GM21825 (cell line): Measurements from ENCODE around the gene SIGLEC7.
"Not testable (repeated sequence)": the region's sequence is repeated elsewhere in the genome, so short reads cannot be mapped to it uniquely, and the experiment has no call there.

Source experiments
- ATAC-seq: cut with Tn5 transposase; IDR thresholded peaks from one replicate; pipeline ENCODE4 v1.9.1; 2021; ENCODE audit warnings: mild to moderate bottlenecking, moderate library complexity; ENCODE audit not compliant: unreplicated experiment

Gene SIGLEC7

GRCh38 chr19:51137792-51138425 is 4.2 kb upstream of the SIGLEC7 start:
- no peak for ATAC-seq

- no peak for ATAC-seq
These were observed 3.5 kb upstream of the SIGLEC7 start for GRCh38 chr19:51138549-51138979.

- ATAC-seq, result no peak
These were observed 2.6 kb upstream of the SIGLEC7 start for GRCh38 chr19:51139299-51140014.

GRCh38 chr19:51140441-51140840 is 1.7 kb upstream of the SIGLEC7 start:
- ATAC-seq, result no peak

- no peak for ATAC-seq
These were observed 920 bp upstream of the SIGLEC7 start for GRCh38 chr19:51141181-51141580.

DNA sequence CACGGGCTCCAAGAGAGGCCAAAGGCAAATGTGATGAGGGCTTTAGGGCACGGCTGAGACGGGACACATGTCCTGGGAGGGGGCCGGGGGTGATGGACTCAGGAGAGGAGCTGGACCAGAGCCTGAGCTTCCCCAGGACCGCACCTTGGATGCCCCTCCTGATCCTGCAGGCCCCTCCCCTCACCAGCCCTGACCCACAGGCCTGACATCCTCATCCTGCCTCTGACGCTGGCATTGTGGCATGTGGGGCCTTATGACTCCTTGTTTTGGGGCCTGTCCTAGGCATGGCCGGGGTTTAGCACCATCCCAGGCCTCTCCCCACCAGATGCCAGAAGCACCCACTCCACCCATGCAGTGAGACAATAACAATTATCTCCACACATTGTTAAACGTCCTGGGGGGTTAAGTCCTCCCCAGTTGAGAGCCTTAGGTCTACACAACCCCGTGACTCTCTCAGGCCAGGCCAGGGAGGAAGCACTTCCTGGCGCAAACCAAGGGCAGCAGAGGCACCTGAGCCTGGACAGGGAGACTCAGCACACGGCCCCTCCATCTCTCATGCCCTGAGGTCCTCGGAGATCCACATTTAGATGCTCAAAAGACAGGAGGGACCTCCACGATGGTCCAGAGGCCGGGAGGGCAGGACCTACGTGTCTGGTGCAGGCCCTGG is 841 bp downstream of the SIGLEC7 start:
- not testable (repeated sequence) for ATAC-seq

- ATAC-seq, result no peak
These were observed 1.4 kb downstream of the SIGLEC7 start for GRCh38 chr19:51143486-51143885.

DNA sequence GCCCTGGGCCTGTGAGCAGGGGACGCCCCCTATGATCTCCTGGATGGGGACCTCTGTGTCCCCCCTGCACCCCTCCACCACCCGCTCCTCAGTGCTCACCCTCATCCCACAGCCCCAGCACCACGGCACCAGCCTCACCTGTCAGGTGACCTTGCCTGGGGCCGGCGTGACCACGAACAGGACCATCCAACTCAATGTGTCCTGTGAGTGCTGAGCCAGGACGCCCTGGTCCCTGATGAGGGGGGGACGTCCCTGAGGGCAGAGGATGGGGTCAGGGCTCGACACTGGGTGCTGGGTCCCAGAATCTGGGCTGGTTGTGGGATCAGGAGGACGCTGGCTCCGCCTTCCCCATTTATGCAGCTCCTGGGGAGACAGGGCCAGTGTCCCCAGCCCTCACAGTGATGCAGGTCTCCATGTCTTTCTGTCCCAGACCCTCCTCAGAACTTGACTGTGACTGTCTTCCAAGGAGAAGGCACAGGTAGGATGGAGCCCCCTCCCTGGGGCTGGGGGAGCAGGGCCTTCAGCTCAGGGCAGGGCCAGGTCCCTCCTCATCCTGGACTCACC is 2.5 kb downstream of the SIGLEC7 start:
- no peak for ATAC-seq

- no peak for ATAC-seq
These were observed 3.9 kb downstream of the SIGLEC7 start for GRCh38 chr19:51145916-51146493.

DNA sequence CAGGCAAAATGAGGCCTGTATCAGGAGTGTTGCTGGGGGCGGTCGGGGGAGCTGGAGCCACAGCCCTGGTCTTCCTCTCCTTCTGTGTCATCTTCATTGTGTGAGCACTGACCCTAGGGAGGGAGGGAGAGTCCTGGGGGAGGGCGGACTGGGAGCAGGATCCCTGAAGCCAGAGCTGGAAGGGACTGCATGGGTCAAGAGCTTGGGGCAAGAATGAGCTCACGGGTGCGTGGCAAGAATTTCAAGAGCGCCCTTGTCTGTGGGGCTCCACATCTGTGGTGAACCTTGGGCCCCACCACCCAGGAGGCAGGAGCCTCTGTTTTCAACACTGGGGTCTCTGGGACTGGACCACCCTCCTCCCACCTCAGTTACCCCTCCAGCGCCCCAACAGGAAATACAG is 4.7 kb downstream of the SIGLEC7 start:
- no peak for ATAC-seq

DNA sequence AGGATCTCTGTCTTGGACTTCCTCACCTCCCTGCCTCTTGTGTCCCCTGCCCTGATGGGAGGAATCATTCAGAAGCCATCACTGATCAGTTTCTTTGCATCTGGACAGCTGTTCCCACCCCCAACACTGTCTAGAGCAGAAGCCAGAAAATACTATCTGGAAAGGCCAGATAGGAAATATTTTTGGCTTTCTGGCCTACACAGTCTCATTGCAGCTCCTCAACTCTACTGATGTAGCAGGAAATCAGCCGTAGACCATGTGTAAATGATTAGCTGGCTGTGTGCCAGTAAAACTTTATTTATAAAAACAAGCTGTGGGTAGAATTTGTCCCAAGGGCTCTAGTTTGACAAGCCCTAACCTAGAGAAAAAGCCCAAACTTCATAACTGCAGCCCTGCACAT is 5.6 kb downstream of the SIGLEC7 start:
- no peak for ATAC-seq

DNA sequence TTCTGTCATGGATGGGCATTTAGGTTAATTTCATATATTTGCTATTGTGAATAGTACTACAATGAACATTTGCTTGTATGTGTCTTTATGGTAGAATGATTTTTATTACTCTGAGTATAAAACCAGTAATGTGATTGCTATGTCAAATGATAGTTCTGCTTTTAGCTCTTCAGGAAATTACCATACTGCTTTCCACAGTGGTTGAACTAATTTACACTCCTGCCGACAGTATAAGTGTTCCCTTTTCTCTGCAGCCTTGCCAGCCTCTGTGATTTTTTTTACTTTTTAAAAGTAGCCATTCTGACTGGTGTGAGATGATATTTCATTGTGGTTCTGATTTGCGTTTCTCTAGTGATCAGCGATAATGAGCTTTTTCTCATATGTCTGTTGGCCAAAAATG is 6.5 kb downstream of the SIGLEC7 start:
- no peak for ATAC-seq

GRCh38 chr19:51150627-51151026 is 8.5 kb downstream of the SIGLEC7 start:
- no peak for ATAC-seq

DNA sequence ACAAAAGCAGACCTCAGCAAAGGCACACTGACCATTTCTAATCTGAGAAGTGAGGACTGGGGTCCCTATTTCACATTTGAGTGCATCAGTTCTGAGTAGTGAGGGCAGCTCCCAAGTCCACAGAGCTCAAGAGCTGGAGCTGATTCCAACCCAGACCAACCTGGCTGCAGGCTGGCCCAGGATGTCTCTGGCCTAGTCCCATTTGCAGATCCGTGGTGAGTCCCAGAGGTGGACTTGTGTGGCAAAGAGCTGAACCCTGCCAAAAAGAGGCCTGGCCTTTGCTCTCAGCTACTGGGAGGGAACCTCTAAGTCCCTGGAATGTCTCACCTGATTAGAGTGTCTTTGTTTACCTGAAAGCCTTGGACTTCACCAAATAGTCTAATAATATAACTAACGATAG is 14.6 kb downstream of the SIGLEC7 start:
- ATAC-seq, result no peak

DNA sequence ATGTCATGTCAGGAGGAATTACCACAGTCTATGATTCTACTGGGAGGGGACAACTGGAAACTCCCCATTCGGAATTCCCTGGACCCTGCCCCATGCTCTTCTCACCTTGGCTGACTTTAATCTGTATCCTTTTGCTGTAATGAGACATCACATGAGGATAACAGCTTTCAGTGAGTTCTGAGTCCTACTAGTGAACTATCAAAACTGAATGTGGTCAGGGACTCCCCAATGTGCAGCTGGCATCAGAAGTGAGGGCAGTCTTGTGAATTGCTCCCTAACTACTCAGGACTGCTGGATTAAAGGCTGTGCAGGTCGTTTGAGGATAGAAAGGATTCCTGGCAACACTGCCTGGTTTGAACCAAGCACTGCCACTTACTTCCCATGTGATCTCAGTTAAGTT is 15.2 kb downstream of the SIGLEC7 start:
- ATAC-seq, result no peak

DNA sequence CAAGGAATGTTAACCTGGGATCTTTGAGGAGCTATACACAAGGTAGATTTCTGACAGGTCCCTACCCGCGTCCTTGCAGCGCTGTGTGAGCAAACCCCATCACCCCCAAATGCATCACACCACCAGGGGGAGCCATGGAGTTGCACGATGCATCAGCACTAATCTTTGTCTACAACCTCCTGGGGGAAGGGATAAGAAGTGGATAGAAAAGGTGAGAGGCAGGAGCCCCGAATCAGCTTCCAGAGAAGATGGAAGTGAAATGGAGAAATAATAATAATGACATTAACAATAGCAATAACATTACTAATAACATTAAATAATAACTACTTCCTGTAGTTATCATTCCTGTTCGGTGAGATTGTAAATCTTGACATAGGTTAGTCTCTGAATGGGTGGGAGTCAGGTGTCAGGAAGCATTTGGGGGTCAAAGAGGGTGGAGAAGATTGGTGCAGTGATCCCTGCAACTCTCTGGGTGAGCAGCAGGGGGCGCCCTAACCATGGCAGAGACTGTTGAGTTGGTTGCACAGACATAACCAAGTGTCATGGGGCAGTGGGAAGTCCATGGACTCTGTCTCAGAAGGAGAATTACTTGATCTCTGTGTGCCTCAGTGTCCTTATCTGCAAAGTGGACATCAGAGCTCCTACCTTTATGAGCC is 16.5 kb downstream of the SIGLEC7 start:
- ATAC-seq, result no peak

DNA sequence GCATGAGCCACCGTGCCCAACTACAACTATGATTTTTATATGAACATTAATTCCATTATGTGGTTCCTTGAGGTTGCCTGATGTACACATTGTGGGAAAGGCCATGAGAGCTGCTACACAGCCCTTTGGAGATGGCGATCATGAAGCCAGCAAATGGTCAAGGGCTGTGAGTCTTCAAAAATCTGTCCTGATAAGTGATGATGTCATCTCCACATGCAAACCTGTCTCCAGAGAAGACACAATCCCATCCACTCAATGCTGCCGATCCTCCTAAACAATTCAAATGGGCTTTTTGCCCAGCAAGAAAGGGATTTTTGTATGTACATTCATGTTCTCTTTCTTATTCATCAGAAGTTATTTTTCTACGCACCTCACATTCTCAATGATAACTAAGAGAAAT is 17.6 kb downstream of the SIGLEC7 start:
- no peak for ATAC-seq

- no peak for ATAC-seq
These were observed 19.2 kb downstream of the SIGLEC7 start for GRCh38 chr19:51161266-51161665.

- ATAC-seq, result no peak
These were observed 19.9 kb downstream of the SIGLEC7 start for GRCh38 chr19:51161867-51162496.

DNA sequence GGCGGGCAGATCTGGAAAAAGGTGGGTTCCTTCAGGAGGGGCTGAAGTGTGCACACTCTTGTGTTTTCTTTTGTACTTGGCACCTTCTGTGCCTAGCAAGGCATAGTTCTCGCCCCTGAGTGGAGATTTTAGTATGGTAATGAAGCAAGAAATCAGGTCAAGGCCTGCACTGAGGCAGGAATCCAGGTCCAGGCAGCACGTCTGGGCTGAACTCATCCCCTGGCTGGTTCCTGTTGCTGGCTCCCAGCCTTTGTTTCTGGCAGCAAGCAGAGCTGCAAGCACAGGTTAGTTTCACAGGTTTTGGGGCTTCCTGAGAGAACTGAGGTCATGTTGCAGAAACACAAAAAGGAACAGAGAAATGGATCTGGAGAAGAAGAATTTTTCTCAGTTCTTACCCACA is 21.2 kb downstream of the SIGLEC7 start:
- no peak for ATAC-seq

DNA sequence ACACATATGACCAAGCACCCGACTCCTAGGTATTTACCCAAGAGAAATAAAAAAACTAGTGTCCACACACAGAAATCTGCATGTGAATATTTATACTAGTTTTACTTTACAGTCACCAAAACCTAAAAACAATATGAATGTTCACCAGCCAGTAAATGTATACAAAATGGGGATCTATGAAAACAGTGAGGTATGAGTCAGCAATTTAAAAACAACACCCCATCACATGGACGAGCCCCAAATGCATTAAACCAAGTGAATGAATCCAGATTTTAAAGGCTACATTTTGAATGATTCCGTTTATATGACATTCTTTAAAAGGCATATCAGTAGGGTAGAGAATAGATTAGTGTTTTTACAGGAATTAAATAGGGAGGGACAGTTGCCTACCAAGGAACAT is 22.1 kb downstream of the SIGLEC7 start:
- no peak for ATAC-seq
